HG03439 (cell line): ENCODE data around the gene AGPAT4.
"Not testable (repeated sequence)": the region's sequence is repeated elsewhere in the genome, so short reads cannot be mapped to it uniquely, and the experiment has no call there.

Experiments used
- ATAC-seq: cut with Tn5 transposase; IDR thresholded peaks from one replicate; pipeline ENCODE4 v1.9.1; 2021; ENCODE audit warnings: mild to moderate bottlenecking, moderate library complexity; ENCODE audit not compliant: unreplicated experiment

AGPAT4 gene, protein sequence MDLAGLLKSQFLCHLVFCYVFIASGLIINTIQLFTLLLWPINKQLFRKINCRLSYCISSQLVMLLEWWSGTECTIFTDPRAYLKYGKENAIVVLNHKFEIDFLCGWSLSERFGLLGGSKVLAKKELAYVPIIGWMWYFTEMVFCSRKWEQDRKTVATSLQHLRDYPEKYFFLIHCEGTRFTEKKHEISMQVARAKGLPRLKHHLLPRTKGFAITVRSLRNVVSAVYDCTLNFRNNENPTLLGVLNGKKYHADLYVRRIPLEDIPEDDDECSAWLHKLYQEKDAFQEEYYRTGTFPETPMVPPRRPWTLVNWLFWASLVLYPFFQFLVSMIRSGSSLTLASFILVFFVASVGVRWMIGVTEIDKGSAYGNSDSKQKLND

DNA sequence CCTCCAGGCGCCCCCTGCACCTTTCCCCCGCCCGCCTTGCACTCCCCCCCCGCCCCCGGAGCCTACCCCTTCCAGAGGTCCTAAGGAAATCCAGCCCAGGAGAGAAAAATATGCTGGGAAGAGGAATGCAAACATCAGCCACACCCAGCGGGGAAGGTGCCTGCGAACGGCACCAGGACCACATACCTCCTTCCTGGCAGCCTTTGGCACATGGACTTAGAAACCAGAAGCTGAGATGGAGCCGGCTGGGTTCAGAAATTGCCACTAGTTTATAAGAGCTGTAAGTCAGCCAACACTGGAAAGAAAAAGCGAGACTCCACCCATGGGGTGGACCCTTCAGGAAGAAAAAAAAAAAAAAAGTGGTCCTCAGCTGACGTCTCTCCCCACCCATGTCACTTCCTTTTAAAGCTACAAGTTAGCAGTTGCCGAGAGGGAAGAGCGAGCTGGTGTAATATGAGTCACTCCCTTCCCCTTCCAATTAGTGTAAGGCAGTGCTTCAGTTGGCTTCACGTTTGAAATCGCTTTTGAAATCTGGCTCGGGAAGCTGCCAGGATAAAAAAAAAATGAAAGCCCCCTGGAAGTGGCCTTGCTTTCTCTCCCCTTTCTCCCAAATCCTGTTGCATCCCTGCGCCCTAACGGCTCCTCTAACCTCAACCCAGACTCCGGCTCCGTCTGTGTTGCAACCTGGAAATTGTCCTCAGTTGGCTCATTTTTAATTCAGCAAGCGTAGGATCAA lies at the start of gene AGPAT4:
Gene AGPAT4, minus strand, starts transcription at position 310 of the 736 bp plus-strand sequence. CDS start 41,848 bp downstream, outside the sequence.
- ATAC-seq, result peak; percentile 99

DNA sequence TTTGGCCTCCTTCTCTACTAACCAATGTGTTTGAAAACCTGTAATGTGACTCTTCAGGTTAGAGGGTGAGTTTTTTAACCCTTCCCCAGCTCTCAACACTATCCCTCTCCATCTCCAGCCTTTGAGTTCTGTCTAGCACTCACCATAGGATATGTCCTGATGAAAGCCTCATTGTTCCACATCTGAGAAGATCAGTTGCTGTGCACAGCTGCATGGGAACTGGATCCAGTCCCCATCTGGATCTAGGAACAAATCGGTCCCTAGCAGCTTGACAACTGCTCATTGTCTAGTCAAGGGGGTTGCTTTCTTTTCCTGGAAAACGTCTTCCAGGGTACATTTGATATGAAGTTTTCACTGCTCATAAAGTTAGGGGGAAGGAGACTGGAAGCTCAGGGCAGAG lies 45.4 kb upstream of the AGPAT4 start:
- no peak for ATAC-seq

DNA sequence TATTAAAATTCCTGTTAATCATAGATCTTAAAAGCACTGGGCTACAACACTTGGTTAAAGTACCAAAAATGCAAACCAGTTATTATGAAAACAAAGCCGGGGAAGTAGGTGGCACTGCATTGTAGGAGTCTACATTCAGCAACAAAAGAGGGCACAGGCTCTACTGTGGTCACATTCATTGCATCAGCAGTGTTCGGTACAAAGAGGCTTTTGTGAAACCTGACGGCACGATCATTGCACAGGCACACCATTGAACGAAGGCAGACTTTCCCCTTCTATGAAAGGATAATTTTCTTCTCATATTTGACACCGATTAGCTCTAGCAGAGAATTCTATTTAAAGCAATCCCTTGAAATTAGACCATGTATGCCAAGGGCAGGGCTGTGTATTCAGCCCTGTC lies 44.6 kb upstream of the AGPAT4 start:
- no peak for ATAC-seq

DNA sequence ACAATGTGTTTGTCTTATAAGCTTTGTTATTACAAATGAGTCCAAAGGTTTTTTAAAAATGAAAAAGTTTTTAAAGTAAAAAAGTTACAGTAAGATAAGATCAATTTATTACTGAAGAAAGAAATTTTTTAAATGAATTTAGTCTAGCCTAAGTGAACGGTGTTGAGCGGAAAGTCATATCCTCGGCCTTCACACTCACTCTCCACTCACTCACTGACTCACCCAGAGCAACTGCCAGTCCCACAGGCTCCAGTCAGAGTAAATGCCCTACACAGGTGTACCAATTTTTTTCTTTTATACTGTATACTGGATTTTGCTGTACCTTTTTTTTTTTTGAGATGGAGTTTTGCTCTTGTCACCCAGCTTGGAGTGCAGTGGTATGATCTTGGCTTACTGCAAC lies 42.7 kb upstream of the AGPAT4 start:
- no peak for ATAC-seq

DNA sequence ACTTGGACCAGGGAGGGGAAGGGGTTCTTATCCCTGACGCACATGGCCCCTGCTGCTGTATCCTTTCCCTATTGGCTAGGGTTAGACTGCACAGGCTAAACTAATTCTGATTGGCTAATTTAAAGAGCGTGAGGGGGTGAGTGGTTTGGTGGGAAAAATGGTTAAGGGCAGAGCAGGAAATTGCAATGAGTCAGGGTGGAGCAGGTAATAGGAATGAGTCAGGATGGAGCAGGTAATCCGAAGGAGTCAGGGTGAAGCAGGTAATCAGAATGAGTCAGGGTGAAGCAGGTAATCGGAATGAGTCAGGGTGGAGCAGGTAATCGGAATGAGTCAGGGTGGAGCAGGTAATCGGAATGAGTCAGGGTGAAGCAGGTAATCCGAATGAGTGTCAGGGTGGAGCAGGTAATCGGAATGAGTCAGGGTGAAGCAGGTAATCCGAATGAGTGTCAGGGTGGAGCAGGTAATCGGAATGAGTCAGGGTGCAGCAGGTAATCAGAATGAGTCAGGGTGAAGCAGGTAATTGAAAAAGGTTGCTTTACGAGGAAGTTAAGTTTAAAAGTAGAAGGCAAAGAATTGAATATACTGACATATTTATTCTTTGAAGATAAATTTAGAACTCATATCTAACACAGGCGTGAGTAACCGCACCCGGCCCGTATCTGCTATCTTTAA lies 41.5 kb upstream of the AGPAT4 start:
- ATAC-seq, result not testable (repeated sequence)

DNA sequence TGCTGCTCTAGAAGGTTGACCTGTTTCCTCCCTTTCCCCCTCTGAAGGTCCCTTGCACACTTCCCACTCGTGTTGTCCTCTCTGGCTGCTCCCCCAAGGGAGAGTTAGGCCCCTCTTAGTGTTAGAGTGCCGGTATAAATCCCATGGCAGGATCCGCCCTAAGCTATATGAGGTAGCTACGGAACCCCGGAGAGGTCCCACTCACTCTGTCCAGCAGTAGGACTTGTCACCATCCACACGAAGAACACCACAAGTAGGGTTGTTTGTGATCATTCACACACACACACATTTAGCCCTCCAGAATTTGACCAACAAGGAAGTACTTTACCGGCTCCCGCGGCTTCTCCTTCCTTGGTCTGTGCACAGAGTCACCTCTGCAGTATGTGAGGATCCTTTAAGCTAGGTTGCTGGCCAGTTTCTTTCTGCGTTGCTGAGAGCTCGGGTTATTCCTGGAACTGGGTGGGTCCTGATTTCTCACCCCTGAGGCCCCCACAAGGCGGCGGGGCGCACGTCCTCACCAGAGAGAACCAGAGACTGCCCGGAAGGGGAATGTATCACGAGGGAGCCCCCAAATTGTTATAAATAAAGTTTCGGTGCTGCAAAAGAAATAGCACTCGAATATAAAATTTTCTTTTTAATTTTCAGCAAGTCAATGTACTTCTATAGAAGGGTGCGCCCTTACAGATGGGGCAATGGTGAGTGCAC lies 40.8 kb upstream of the AGPAT4 start:
- not testable (repeated sequence) for ATAC-seq

DNA sequence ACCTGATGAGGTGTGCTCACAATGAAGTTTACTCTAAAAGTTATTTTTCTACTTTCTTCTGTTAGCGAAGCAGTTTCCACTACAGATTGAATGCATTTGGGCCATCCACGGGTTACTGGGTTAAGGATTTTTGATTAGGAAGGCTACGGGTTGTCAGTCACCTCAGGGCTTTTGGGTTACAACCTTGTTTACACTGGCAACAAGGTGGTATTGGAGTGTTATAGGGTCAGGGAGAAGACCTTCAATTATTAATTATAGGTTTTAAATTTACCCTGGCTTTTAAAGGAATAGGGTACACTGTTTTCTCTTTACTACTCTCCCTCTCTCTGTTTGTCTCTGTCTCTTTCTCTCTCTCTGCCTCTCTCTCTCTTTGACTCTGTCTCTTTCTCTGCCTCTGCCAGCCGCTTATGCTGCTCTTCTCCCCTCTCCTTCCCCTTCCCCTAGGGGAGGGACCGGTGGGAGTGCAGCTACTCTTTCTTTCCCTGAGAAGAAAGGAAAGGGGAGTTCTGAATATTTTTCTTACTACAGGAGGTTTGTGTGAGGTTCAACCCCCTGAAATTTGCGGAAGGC lies 40.2 kb upstream of the AGPAT4 start:
- ATAC-seq, result no peak

DNA sequence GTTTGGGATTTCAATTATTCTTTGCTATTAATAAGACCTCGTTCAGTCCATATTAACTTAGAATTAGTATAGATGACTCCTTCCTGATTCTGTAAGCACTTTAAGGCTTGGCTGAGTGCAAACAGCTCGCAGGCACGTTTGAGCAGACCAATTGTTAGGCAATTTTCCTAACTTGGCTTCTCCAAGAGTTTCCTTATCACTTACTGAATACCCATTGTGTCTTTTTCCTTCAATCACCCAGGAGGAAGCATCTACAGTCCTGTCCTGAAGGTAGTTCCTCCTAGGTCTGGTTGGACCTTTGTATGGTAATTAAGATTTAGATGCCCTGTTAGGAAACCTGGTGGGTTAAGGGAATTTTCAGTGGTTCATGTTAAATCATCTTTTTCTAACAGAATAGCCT lies 39.6 kb upstream of the AGPAT4 start:
- ATAC-seq, result not testable (repeated sequence)

DNA sequence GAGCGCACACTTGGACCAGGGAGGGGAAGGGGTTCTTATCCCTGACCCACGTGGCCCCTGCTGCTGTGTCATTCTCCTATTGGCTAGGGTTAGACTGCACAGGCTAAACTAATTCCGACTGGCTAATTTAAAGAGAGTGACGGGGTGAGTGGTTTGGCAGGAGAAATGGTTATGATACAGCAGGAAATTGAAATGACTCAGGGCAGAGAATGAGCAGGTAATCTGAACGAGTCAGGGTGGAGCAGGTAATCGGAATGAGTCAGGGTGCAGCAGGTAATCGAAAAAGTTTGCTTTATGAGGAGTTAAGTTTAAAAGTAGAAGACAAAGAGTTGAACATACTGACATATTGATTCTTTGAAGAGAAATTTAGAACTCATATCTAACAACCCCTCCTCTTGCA lies 35.9 kb upstream of the AGPAT4 start:
- ATAC-seq, result not testable (repeated sequence)

DNA sequence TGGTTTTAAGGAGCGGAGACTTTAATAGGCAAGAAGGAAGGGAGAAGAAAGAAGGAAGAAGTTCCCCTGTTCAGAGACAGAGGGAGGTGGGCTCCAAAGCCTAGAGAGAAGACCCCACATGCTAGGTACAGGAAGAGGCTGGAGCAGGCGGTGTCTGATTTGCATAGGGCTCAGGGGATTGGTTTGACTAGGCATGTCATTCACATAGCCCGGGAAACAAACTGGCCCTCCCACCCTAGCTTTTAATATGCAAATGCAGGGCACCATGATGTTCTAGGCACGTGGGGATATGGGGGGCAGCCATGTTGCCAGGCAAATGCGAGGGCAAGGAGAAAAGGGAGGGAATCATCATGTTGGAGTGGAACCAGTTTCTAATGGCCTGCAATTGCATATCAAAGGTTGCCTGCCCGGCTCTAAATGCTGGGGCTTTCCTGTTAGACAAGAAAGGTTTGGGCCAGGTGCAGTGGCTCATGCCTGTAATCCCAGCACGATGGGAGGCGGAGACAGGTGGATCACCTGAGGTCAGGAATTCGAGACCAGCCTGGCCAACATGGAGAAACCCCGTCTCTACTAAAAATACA lies 34.3 kb upstream of the AGPAT4 start:
- ATAC-seq, result no peak

DNA sequence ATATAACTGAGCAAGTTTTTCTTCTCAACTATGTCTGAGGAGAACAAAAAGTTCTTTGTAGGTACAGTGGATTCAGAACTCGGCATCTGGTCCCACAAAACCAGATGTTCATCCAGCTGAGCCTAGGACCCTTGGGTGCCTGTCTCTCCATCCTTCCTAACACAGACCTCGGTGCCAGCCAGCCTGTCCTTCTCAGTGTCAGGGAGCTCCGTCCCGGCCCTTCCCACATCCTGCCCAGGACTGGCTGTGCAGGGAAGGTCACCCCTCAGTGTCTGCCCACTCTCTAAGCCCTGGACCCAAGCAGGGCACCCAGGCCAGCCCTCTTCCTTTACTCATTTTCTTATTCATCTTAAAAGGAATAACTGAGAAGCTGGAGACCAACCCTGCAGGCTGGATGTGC lies 32.0 kb upstream of the AGPAT4 start:
- no peak for ATAC-seq

DNA sequence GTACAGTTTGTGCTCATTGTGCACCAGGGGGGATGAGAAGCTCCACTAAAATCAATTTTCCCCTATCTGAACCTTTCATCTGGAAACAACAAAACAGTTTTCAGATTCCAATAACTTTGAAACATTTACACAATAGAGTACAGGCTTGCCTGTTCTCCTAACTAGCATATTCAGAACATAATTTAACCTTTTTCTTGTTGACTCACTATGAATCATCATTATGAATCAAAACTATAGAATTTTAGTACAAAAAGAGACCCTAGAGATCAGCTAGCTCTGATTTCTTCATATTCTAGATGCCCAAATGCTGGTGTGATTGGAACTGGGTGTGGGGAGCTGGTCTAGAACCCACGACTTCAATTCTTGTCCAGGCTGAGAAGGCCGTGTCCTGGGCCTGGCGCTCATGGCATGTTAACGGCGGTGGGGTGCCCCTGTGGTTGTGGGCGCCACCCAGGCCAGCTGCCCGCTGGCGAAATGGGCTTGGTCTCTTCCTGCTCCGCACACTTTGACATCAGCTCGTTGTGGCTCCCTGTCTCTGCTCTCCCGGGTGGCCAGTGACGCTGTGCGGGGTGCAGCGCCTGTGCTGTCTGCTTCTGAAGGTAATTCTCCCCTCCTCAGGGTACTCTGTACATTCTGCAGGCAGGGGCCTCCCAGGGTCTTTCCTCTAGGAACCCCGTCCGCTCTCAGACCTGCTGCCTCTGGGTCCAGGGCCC lies 29.9 kb upstream of the AGPAT4 start:
- no peak for ATAC-seq

DNA sequence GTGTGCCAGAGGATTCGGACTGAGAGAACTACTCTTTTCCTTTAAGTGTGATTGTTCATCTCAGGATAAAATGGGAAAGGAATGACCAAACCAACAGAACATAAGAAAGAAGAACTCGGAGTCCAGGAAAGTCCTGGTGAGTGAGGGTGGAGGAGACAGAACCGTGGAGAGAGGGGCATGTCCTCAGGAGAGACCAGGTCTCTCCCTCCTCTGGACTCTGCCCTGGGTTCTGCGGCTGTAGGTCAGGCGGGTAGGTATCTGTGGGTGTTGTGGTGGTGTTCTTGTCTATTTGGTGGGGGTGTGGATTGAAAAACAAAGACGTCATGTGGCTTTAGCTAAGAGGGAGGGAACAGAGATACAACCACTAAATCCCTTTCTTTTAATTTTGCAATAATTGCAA lies 29.1 kb upstream of the AGPAT4 start:
- ATAC-seq, result no peak

DNA sequence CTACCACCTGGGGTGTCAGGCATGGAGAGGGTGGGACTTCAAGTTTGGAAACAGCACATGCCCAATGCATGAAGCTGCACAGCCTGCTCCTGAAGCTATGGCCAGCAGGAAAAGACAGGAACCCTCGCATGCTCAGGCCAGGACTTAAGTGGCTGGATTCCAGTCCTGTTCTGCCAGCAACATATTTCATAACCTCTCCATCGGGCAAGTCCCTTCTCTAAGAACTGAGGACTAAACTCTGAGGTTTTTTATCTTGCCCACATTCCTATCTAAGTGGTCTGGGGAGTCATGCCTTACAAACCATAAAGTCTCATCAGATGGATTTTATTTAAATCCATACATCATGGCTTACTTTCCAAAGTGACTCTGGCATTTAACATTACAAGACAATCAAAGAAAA lies 27.5 kb upstream of the AGPAT4 start:
- no peak for ATAC-seq

DNA sequence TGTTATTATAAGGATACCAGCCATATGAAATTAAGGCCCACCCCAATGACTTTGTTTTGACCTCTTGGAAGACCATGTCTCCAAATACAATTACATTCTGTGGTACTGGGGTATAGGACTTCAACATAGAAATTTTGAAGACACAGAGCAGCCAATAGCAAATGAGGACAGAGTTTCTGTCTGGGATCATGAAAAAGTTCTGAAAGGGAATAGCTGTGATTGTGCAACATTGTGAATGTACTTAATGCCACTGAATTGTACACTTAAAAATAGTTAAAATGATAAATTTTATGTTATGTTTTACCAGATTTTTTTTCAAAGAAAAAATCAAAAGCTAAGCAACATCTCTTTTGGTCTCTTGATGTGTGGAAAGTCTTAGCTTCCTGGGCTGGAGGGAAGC lies 27.0 kb upstream of the AGPAT4 start:
- no peak for ATAC-seq

DNA sequence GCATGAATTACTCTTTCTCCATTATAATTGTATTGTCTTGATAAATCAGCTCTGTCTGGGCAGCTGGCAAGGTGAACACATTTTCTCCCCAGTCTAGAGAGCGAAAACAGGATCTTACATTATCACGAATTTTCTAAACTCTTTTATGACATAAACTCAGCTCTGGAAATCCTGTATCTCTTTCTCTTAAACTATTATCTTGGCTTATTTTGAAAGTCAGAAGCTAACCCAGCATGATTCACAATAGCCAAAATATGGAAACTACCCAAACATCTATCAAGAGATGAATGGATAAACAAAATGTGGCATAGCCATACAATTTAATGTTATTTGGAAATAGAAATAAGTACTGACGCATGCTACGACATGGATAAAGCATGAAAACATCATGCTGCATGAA lies 25.9 kb upstream of the AGPAT4 start:
- no peak for ATAC-seq

DNA sequence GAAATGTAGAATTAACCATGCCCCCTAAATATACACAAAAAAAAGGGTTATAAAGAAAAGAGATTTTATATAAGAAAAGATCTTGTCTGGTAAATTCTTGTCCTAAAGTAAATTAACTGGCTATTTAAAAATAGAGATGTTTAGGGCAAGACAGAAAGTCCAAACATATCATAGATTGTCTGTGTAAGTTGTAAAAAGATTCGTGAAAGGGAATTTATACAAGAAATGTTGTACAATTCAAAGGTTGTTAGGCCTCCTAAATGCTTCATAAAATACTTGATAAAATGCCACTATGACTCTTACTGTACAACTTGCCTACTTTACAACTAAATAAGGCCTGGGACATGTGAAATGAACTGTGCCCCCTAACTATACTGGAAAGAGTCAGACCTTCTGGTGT lies 21.9 kb upstream of the AGPAT4 start:
- ATAC-seq, result no peak

DNA sequence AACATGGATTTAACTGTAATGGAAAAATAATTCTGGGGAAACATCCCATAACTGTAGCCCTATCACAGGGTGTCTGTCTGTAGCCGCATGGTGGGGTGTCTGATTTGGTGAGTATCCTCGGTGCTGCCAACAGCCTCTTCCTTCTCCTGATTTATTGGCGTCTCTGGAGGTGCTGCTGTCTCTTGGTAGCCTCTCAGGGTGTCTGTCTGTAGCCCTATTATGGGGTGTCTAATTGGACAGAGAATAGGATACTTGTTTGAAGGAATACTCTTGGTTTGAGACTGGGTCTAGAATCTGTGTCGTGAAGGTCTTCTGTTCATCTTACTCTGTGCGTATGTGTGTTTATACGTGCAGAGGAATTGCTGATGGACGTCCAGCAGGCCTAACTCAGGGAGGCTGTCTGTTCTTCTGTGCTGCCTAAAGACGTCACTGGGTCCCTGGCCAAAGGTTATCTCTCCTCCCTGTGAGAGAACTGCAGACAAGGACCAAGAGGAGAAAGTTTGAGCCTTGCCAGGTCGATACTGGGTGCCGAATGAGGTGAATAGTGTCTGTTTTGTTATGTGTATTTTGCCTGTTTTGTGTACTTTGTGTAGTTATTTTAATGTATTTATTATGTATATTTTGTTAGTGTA lies 18.9 kb upstream of the AGPAT4 start:
- ATAC-seq, result no peak

DNA sequence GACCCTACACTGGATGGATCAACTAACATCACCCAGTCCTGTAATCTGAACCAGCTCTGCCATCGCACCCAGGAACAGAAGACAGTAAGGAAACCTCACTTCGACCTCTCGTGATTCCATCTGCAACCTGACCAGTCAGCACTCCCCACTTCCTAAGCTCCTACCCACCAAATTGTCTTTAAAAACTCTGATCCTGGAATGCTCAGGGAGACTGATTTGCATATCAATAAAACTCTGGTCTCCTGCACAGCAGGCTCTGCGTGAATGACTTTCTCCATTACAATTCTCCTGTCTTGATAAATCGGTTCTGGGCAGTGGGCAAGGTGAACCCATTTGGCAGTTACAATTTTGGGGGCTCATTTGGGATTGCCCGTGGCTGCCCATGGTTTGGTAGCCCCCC lies 18.3 kb upstream of the AGPAT4 start:
- ATAC-seq, result no peak
